ENCODE data around the gene KIAA0513.

KIAA0513 gene

GRCh38 chr16:85138825-85139627 lies 111.4 kb downstream of the KIAA0513 start:
- DNase-seq: no peak

- DNase-seq: no peak
These were observed 112.3 kb downstream of the KIAA0513 start for GRCh38 chr16:85139881-85140339.

- DNase-seq: no peak
These were observed 112.9 kb downstream of the KIAA0513 start for GRCh38 chr16:85140455-85141012.

GRCh38 chr16:85141491-85142128 lies 114.0 kb downstream of the KIAA0513 start:
- DNase-seq: no peak

- DNase-seq: no peak
These were observed 114.5 kb downstream of the KIAA0513 start for GRCh38 chr16:85142129-85142513.

GRCh38 chr16:85142771-85143211 lies 115.2 kb downstream of the KIAA0513 start:
- DNase-seq: no peak

Measured in AML-193 (cell line).